Fibroblast of skin of abdomen (primary cell): ENCODE data around the gene NR2F1.

ENCODE experiments used
- DNase-seq: peaks from one replicate; pipeline ENCODE4 v3.0.0-alpha.2; 2013

The NR2F1 gene

GRCh38 chr5:93642526-93642925 lies 59.5 kb downstream of the NR2F1 start:
- no peak for DNase-seq
